ENCODE results near the gene JAM2.
"Not testable (repeated sequence)": the region's sequence is repeated elsewhere in the genome, so short reads cannot be mapped to it uniquely, and the experiment has no call there.

The JAM2 gene

DNA sequence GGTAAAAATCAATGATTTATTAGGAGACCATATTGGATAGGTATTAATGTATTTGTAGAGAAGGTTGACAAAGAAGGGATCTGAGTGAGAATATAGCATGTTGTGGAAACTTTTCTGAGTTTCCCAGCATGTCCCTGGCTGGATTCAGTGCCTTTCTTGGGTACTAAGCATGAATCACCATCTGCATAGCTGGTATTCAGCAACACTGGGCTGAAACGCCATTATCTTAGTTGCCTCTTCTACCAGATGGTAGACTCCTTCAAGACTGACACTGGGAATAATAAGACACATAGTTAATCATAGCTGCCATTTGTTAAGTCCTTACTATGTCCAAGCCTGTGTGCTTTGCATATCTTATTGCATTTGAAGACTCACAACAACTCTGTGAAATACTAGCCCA, 50.2 kb downstream of the JAM2 start:
- Histone ChIP-seq H3K9ac (ENCODE audit: low read length) (no peak overlapping the region), H3K27me3 (ENCODE audit: control insufficient read depth, insufficient read depth, low read length) (no peaks in the 10 kb centered on the region), H3K4me3 (ENCODE audit: low read depth, low read length) (no peak overlapping the region), H3K36me3 (ENCODE audit: control insufficient read depth, insufficient read depth, low read length) (no peaks in the 10 kb centered on the region), H3K4me1 (ENCODE audit: control insufficient read depth, insufficient read depth, low read length) (no peaks in the 10 kb centered on the region), H3K27ac (ENCODE audit: low read depth, low read length) (no peak overlapping the region), H3K9me3 (ENCODE audit: control insufficient read depth, insufficient read depth, low read depth, low read length) (no peaks in the 10 kb centered on the region)

DNA sequence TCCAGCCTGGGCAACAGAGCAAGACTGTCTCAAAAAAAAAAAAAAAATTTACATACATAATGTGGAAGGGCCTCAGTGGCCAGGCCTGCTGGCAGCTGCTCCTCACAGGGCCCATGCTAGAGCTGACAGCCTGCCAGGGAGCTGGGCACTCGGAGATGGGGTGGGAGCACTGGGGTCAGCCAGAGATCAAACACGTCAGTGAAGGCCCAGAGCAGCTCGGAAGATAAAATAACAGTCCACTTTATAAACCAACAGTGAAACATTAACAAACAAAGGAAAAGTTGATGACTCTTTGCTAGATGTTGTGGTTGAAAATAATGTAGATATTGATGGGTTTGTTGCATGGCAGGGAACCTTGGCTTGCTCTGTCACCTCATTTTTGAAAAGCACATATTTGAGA, 52.9 kb downstream of the JAM2 start:
- H3K9me3 ChIP-seq (ENCODE audit: control insufficient read depth, insufficient read depth, low read depth, low read length), result peaks cover 8% of the 10 kb centered on the region; the same call in 1 of the 2 replicates
- no peaks in the 10 kb centered on the region for H3K4me1 ChIP-seq (ENCODE audit: control insufficient read depth, insufficient read depth, low read length)
- no peaks in the 10 kb centered on the region for H3K27me3 ChIP-seq (ENCODE audit: control insufficient read depth, insufficient read depth, low read length)
- no peak overlapping the region for H3K4me3 ChIP-seq (ENCODE audit: low read depth, low read length)
- H3K9ac ChIP-seq (ENCODE audit: low read length), result no peak overlapping the region
- H3K36me3 ChIP-seq (ENCODE audit: control insufficient read depth, insufficient read depth, low read length), result no peaks in the 10 kb centered on the region
- no peak overlapping the region for H3K27ac ChIP-seq (ENCODE audit: low read depth, low read length)

DNA sequence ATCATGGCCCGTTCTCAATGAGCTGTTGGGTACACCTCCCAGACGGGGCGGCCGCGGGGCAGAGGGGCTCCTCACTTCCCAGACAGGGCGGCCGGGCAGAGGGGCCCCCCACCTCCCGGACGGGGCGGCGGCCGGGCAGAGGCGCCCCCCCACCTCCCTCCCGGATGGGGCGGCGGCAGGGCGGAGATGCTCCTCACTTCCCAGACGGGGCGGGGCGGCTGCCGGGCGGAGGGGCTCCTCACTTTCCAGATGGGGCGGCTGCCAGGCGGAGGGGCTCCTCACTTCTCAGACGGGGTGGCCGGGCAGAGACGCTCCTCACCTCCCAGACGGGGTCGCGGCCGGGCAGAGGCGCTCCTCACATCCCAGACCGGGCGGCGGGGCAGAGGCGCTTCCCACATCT, 56.4 kb downstream of the JAM2 start:
- H3K27me3 ChIP-seq (ENCODE audit: control insufficient read depth, insufficient read depth, low read length); H3K4me3 ChIP-seq (ENCODE audit: low read depth, low read length); H3K9me3 ChIP-seq (ENCODE audit: control insufficient read depth, insufficient read depth, low read depth, low read length); H3K36me3 ChIP-seq (ENCODE audit: control insufficient read depth, insufficient read depth, low read length); H3K27ac ChIP-seq (ENCODE audit: low read depth, low read length); H3K4me1 ChIP-seq (ENCODE audit: control insufficient read depth, insufficient read depth, low read length); H3K9ac ChIP-seq (ENCODE audit: low read length): not testable (repeated sequence)

DNA sequence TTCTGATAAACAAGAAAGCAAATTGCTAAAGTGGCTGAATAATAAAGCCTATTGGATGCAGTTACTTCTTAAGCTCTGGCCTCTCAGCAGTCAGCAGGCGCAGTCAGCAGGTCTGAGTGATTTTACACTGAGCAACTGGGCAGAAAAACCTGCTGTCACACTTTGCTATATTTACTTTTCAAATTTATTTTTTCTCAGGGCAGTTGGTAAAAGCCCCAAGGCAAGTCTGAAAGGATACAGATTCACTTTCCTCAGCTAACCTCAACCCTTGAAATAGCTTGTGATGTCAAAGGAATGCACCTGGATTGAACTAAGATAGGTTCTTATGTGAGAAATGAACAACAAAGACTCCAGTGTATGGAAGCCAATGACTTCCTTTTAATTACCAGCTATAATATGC, 61.7 kb downstream of the JAM2 start:
- Histone ChIP-seq H3K9ac (ENCODE audit: low read length) (no peak overlapping the region), H3K9me3 (ENCODE audit: control insufficient read depth, insufficient read depth, low read depth, low read length) (peaks cover 8% of the 10 kb centered on the region; the same call in 1 of the 2 replicates), H3K27me3 (ENCODE audit: control insufficient read depth, insufficient read depth, low read length) (no peaks in the 10 kb centered on the region), H3K36me3 (ENCODE audit: control insufficient read depth, insufficient read depth, low read length) (no peaks in the 10 kb centered on the region), H3K4me1 (ENCODE audit: control insufficient read depth, insufficient read depth, low read length) (no peaks in the 10 kb centered on the region), H3K4me3 (ENCODE audit: low read depth, low read length) (no peak overlapping the region), H3K27ac (ENCODE audit: low read depth, low read length) (no peak overlapping the region)

DNA sequence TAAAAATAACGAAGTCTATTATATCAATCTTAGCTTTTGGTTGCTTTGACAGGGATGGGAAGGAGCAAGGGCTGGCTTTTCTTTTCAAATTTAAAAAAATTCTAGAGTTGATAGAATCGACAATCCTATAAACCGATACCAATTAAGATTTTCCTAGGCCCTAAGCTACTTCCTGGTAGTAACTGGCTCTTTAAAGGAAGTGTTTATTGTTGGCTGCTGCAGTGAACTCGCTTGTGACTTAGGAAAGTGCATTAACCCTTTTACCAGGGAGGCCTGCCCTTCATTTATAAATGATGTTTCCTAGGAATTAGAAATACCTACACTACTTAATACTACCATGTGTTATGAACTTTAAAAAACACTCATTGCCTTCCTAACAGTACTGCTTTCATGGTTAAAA, 62.5 kb downstream of the JAM2 start:
- H3K9ac ChIP-seq (ENCODE audit: low read length), result no peak overlapping the region
- H3K27ac ChIP-seq (ENCODE audit: low read depth, low read length), result no peak overlapping the region
- H3K4me1 ChIP-seq (ENCODE audit: control insufficient read depth, insufficient read depth, low read length), result no peaks in the 10 kb centered on the region
- H3K4me3 ChIP-seq (ENCODE audit: low read depth, low read length), result no peak overlapping the region
- H3K27me3 ChIP-seq (ENCODE audit: control insufficient read depth, insufficient read depth, low read length), result no peaks in the 10 kb centered on the region
- H3K36me3 ChIP-seq (ENCODE audit: control insufficient read depth, insufficient read depth, low read length), result no peaks in the 10 kb centered on the region
- peaks cover 3% of the 10 kb centered on the region; the same call in 1 of the 2 replicates for H3K9me3 ChIP-seq (ENCODE audit: control insufficient read depth, insufficient read depth, low read depth, low read length)

DNA sequence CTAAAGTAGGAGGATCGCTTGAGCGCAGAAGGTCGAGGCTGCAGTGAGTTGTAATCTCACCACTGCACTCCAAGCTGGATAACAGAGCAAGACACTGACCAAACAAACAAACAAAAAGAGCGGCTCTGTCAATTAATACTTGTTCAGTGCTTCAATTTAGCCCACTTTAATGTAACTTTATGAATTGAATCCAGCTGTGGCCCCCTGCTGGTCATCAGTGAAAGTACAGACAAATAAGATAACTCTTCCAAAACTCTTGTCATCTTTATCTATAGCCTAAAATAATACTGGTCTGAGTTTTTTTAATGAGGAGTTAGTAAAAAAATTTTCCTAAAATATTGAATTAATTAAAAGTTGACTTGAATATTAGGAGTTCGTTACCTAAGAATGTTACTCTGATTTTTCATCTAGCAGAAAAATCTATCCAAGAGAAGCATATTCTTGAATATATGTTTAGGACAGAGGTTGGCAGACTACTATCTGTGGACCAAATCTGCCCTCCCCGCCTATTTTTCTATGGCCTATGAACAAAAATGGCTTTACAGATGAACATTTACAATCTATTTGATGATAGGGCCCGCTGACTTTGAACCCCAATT, 69.5 kb downstream of the JAM2 start:
- no peaks in the 10 kb centered on the region for H3K4me1 ChIP-seq (ENCODE audit: control insufficient read depth, insufficient read depth, low read length)
- no peak overlapping the region for H3K27ac ChIP-seq (ENCODE audit: low read depth, low read length)
- H3K27me3 ChIP-seq (ENCODE audit: control insufficient read depth, insufficient read depth, low read length), result no peaks in the 10 kb centered on the region
- no peaks in the 10 kb centered on the region for H3K9me3 ChIP-seq (ENCODE audit: control insufficient read depth, insufficient read depth, low read depth, low read length)
- no peak overlapping the region for H3K9ac ChIP-seq (ENCODE audit: low read length)
- H3K4me3 ChIP-seq (ENCODE audit: low read depth, low read length), result no peak overlapping the region
- H3K36me3 ChIP-seq (ENCODE audit: control insufficient read depth, insufficient read depth, low read length), result no peaks in the 10 kb centered on the region

DNA sequence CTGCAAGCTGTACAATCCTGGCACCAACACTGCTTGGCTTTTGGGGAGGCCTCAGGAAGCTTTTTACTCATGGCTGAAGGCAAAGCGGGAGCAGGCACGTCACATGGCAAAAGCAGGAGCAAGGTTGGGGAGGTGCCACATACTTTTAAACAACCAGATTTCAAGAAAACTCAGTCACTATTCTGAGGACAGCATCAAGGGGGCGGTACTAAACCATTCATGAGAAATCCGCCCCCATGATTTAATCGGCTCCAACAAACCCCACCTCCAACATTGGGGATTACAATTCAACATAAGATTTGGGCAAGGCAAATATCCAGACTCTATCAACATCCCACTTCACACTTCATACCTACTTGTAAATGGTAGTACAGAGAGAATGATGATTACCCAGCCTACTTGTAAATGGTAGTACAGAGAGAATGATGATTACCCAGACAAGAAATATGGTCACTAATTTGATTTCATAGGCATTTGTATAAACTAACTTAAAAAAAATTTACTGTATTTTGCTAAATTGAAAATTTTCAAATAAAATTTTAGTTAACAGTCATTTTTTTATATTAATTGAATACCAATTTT, 70.7 kb downstream of the JAM2 start:
- H3K4me1 ChIP-seq (ENCODE audit: control insufficient read depth, insufficient read depth, low read length), result no peaks in the 10 kb centered on the region
- no peak overlapping the region for H3K4me3 ChIP-seq (ENCODE audit: low read depth, low read length)
- no peak overlapping the region for H3K27ac ChIP-seq (ENCODE audit: low read depth, low read length)
- no peaks in the 10 kb centered on the region for H3K9me3 ChIP-seq (ENCODE audit: control insufficient read depth, insufficient read depth, low read depth, low read length)
- no peaks in the 10 kb centered on the region for H3K36me3 ChIP-seq (ENCODE audit: control insufficient read depth, insufficient read depth, low read length)
- no peaks in the 10 kb centered on the region for H3K27me3 ChIP-seq (ENCODE audit: control insufficient read depth, insufficient read depth, low read length)
- no peak overlapping the region for H3K9ac ChIP-seq (ENCODE audit: low read length)

DNA sequence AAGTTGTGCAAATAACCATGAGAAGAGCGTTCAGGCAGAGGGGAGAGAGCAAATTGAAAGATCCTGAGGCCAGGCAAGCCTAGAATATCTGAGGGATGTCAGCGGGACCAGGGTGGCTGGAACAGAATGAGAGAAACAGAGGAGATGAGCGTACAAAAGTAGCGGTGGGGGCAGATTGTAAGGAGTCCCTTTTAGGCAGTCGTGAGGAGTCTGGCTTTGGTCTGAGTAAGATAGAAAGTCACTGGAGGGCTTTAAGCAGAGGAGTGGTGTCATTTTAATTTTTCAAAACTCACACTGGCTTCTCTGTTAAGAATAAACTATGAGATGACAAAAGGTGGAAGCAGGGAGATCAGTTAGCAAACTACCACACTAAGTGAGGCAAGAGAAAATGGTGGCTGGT, 71.5 kb downstream of the JAM2 start:
- Histone ChIP-seq H3K4me3 (ENCODE audit: low read depth, low read length) (no peak overlapping the region), H3K9me3 (ENCODE audit: control insufficient read depth, insufficient read depth, low read depth, low read length) (no peaks in the 10 kb centered on the region), H3K27me3 (ENCODE audit: control insufficient read depth, insufficient read depth, low read length) (no peaks in the 10 kb centered on the region), H3K4me1 (ENCODE audit: control insufficient read depth, insufficient read depth, low read length) (no peaks in the 10 kb centered on the region), H3K27ac (ENCODE audit: low read depth, low read length) (no peak overlapping the region), H3K36me3 (ENCODE audit: control insufficient read depth, insufficient read depth, low read length) (no peaks in the 10 kb centered on the region), H3K9ac (ENCODE audit: low read length) (no peak overlapping the region)

DNA sequence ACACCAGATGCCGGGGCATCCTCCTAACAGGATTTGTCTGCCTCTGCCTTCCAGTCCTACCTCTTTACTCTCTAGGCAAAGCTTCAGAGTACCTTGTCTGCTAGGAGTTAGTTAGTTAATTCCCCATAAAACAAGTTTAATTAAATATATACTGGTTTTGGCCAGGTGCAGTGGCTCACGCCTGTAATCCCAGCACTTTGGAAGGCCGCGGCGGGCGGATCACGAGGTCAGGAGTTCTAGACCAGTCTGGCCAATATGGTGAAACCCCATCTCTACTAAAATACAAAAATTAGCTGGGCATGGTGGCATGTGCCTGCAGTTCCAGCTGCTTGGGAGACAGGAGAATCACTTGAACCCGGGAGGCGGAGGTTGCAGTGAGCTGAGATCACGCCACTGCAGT, 75.0 kb downstream of the JAM2 start:
- not testable (repeated sequence) for H3K4me1 ChIP-seq (ENCODE audit: control insufficient read depth, insufficient read depth, low read length); H3K27ac ChIP-seq (ENCODE audit: low read depth, low read length); H3K4me3 ChIP-seq (ENCODE audit: low read depth, low read length); H3K36me3 ChIP-seq (ENCODE audit: control insufficient read depth, insufficient read depth, low read length); H3K9ac ChIP-seq (ENCODE audit: low read length); H3K27me3 ChIP-seq (ENCODE audit: control insufficient read depth, insufficient read depth, low read length); H3K9me3 ChIP-seq (ENCODE audit: control insufficient read depth, insufficient read depth, low read depth, low read length)

DNA sequence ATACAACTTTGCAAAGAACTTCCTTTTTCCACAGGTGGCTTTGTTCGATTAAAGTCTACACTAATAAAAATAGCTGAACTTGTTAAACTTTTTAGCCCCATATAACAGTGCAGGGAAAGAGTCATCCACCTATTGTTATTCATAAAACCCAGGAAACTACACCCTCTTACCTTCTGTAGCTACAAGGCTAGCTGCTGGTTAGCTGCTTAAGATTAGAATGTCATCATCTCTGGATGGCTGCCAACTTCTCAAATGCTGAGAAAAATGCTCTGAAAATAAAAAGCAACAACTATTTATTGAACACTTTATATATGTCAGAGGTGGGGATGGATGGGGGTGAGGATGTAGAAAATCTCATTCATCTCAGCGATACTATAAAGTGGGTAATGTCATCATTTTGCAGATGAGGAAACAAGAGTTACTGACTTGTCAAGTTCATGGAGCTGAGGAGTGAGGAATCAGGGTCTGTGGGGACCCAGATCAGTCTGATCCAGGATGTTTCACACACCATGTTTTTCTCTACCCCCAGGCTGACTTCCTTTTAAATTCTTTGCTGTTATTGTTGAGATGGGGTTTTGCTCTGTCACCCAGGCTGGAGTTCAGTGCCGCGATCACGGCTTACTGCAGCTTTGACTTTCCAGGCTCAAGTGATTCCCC, 78.6 kb downstream of the JAM2 start:
- peak overlapping the region; percentile 28; the same call in 1 of the 2 replicates for H3K27ac ChIP-seq (ENCODE audit: low read depth, low read length)
- peaks cover 8% of the 10 kb centered on the region for H3K4me1 ChIP-seq (ENCODE audit: control insufficient read depth, insufficient read depth, low read length)
- no peaks in the 10 kb centered on the region for H3K9me3 ChIP-seq (ENCODE audit: control insufficient read depth, insufficient read depth, low read depth, low read length)
- peaks cover 8% of the 10 kb centered on the region for H3K36me3 ChIP-seq (ENCODE audit: control insufficient read depth, insufficient read depth, low read length)
- H3K4me3 ChIP-seq (ENCODE audit: low read depth, low read length), result no peak overlapping the region
- no peak overlapping the region for H3K9ac ChIP-seq (ENCODE audit: low read length)
- no peaks in the 10 kb centered on the region for H3K27me3 ChIP-seq (ENCODE audit: control insufficient read depth, insufficient read depth, low read length)

DNA sequence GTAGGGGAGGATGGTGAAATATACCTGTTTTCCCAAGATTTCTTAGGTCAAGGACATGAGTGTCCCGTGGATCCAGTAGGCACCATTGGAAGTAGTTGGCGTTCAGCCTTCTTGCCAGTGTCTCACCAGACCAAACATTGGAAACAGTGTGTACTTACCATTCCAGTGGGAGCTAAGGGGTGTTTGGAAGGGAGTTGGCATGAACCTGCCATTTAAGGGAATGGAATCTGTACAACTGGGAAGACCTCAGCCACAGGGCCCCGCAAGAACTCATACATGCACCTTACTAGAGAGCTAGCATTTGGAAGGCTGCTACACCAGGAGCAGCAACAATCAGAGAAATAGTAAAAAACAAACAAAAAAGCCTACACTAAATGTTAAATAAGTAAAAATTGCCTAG, 82.9 kb downstream of the JAM2 start:
- Histone ChIP-seq H3K9ac (ENCODE audit: low read length) (no peak overlapping the region), H3K36me3 (ENCODE audit: control insufficient read depth, insufficient read depth, low read length) (peaks cover 51% of the 10 kb centered on the region), H3K4me3 (ENCODE audit: low read depth, low read length) (no peak overlapping the region), H3K9me3 (ENCODE audit: control insufficient read depth, insufficient read depth, low read depth, low read length) (no peaks in the 10 kb centered on the region), H3K27ac (ENCODE audit: low read depth, low read length) (no peak overlapping the region), H3K27me3 (ENCODE audit: control insufficient read depth, insufficient read depth, low read length) (no peaks in the 10 kb centered on the region), H3K4me1 (ENCODE audit: control insufficient read depth, insufficient read depth, low read length) (peaks cover 8% of the 10 kb centered on the region)

All from HUES6 (cell line).